ENCODE data around the gene KRT40.

KRT40 gene

DNA sequence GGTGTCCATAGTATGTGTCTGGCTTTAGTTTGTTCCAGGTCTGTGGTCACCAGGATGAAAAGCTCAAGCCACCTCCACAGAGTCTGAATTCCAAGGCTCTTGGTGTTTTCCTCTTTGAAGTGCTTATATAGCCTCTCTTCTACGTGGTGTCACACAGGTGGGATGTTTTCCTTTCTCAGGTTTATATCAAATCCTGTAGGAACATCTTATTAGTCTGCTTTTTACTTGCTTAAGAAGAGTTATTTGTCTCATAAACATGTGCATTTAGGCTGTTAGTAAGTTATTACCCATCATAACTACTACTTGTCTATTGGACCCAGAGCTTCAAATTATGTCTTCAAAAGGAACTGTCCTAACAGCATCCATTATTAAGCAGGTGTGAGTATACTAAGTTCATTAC is 17.3 kb downstream of the KRT40 start, which contains the start of gene KRT39:
Gene KRT39 (minus strand): TSS at position 101 of the 400 bp plus-strand sequence. CDS start 92 bp downstream, at position 9.
- DNase-seq (ENCODE audit: insufficient read length): no peak
- no peak for FAIRE-seq
- TF ChIP-seq POLR2AphosphoS5 (IDR thresholded peaks at IDR 0.05; ENCODE audit: low read depth, low read length) (no peak), POLR2A (IDR thresholded peaks at IDR 0.05; ENCODE audit: low read depth, low read length) (no peak), TAF1 (IDR thresholded peaks at IDR 0.05; ENCODE audit: borderline replicate concordance, low read depth, low read length) (no peak)

GRCh38 chr17:40963838-40964237 is 20.3 kb downstream of the KRT40 start:
- FAIRE-seq: no peak
- TF ChIP-seq POLR2AphosphoS5 (IDR thresholded peaks at IDR 0.05; ENCODE audit: low read depth, low read length): no peak
- no peak for TF ChIP-seq POLR2A (IDR thresholded peaks at IDR 0.05; ENCODE audit: low read depth, low read length)
- no peak for TF ChIP-seq TAF1 (IDR thresholded peaks at IDR 0.05; ENCODE audit: borderline replicate concordance, low read depth, low read length)
- DNase-seq (ENCODE audit: insufficient read length): no peak

- FAIRE-seq: no peak
- TF ChIP-seq POLR2AphosphoS5 (IDR thresholded peaks at IDR 0.05; ENCODE audit: low read depth, low read length): no peak
- TF ChIP-seq TAF1 (IDR thresholded peaks at IDR 0.05; ENCODE audit: borderline replicate concordance, low read depth, low read length): no peak
- no peak for TF ChIP-seq POLR2A (IDR thresholded peaks at IDR 0.05; ENCODE audit: low read depth, low read length)
- no peak for DNase-seq (ENCODE audit: insufficient read length)
Measured at GRCh38 chr17:40962059-40962561, 22.0 kb downstream of the KRT40 start.

DNA sequence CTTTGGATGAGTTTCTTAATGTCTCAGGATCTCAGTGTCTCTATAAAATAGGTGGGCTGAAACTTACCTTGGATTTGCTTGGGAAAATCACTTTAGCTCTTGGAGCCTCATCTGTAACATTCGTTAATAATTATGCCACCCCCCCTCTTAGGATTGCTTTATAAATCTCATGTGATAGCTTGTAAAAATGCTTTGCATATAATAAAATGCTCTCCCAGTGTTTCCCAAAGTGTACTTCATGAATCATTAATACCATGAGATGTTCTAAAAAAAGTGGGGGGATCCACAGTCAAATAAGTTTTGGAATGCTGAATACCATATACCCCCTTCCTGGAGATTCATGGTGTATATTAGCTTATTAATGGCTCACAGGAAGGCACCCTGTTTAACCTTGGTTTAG is 22.5 kb downstream of the KRT40 start:
- TF ChIP-seq POLR2A (IDR thresholded peaks at IDR 0.05; ENCODE audit: low read depth, low read length) (no peak), TAF1 (IDR thresholded peaks at IDR 0.05; ENCODE audit: borderline replicate concordance, low read depth, low read length) (no peak), POLR2AphosphoS5 (IDR thresholded peaks at IDR 0.05; ENCODE audit: low read depth, low read length) (no peak)
- no peak for DNase-seq (ENCODE audit: insufficient read length)
- FAIRE-seq: no peak

- FAIRE-seq: no peak
- TF ChIP-seq POLR2AphosphoS5 (IDR thresholded peaks at IDR 0.05; ENCODE audit: low read depth, low read length) (no peak), POLR2A (IDR thresholded peaks at IDR 0.05; ENCODE audit: low read depth, low read length) (no peak), TAF1 (IDR thresholded peaks at IDR 0.05; ENCODE audit: borderline replicate concordance, low read depth, low read length) (no peak)
- no peak for DNase-seq (ENCODE audit: insufficient read length)
Measured at GRCh38 chr17:40960144-40960543, 24.0 kb downstream of the KRT40 start.

- FAIRE-seq (no peak), DNase-seq (ENCODE audit: insufficient read length) (no peak)
- TF ChIP-seq TAF1 (IDR thresholded peaks at IDR 0.05; ENCODE audit: borderline replicate concordance, low read depth, low read length) (no peak), POLR2A (IDR thresholded peaks at IDR 0.05; ENCODE audit: low read depth, low read length) (no peak), POLR2AphosphoS5 (IDR thresholded peaks at IDR 0.05; ENCODE audit: low read depth, low read length) (no peak)
Measured at GRCh38 chr17:40958086-40958953, 25.8 kb downstream of the KRT40 start.

DNA sequence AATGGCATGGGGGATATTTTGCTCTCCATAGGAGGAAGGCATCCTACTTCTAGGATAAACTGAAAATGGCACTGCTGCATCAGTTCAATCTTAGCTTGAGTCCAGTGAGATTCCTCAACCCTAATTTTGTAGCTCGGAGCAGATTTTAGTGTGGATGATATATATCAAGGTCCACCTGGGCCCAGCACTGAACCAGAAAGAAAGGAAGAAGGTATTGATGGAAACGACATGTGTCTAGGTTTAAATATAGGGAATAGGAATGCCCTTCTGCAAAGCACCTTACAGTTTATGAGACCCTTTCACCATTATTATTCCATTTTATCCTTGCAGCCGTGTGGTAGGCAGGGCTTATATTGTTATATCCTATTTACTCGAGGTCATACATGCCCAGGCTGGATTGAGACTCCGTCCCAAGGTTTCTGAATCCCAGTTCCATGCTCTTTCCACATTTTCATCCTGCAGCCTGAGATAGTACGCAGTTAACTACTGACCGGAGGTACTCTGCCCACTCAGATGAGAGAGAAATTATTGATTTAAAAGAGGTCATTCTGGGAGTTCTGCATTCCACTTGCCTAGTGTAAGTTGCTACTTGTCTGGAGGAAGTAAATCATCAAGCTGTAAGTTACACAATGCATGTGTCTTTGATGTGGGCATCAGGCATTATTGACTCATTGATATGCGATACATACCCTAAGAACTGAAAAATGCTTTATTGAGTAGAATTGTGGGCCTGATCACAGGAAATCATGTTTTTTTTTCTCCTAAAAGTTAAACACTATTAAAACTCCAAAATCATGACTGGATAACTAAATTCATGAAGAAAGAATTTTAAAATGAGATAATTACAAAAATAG is 27.5 kb downstream of the KRT40 start:
- no peak for TF ChIP-seq TAF1 (IDR thresholded peaks at IDR 0.05; ENCODE audit: borderline replicate concordance, low read depth, low read length)
- no peak for TF ChIP-seq POLR2AphosphoS5 (IDR thresholded peaks at IDR 0.05; ENCODE audit: low read depth, low read length)
- TF ChIP-seq POLR2A (IDR thresholded peaks at IDR 0.05; ENCODE audit: low read depth, low read length): no peak
- DNase-seq (ENCODE audit: insufficient read length) (no peak), FAIRE-seq (no peak)

GRCh38 chr17:40953881-40954280 is 30.2 kb downstream of the KRT40 start:
- DNase-seq (ENCODE audit: insufficient read length) (no peak), FAIRE-seq (no peak)

DNA sequence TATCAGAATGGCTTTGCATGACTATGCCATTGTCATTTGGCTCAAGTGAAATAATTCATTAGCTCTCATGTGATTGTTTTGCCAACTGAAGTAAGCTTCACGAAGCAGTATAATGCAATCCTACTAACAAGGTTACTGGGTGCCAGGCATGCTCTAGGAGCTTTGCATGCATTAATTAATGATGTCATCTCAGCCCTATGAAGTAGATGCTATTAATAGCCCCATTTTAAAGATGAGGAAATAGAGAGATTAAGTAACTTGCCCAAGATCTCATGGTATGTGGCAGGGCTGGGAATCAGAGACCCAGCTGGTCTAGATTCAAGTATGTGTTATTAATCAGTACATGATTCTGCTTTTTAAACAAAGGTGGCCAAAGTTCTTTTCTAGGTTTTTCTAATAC is 31.5 kb downstream of the KRT40 start:
- FAIRE-seq (no peak), DNase-seq (ENCODE audit: insufficient read length) (no peak)
- no peak for TF ChIP-seq TAF1 (IDR thresholded peaks at IDR 0.05; ENCODE audit: borderline replicate concordance, low read depth, low read length)
- TF ChIP-seq POLR2A (IDR thresholded peaks at IDR 0.05; ENCODE audit: low read depth, low read length): no peak
- TF ChIP-seq POLR2AphosphoS5 (IDR thresholded peaks at IDR 0.05; ENCODE audit: low read depth, low read length): no peak

More at GRCh38 chr17:40953881-40954280, 30.2 kb downstream of the KRT40 start:
- TF ChIP-seq POLR2AphosphoS5 (IDR thresholded peaks at IDR 0.05; ENCODE audit: low read depth, low read length) (no peak), TAF1 (IDR thresholded peaks at IDR 0.05; ENCODE audit: borderline replicate concordance, low read depth, low read length) (no peak), POLR2A (IDR thresholded peaks at IDR 0.05; ENCODE audit: low read depth, low read length) (no peak)

- FAIRE-seq: no peak
Measured at GRCh38 chr17:40952154-40952553, 32.0 kb downstream of the KRT40 start.

GRCh38 chr17:40951011-40951622 is 33.0 kb downstream of the KRT40 start:
- FAIRE-seq (no peak), DNase-seq (ENCODE audit: insufficient read length) (no peak)
- TF ChIP-seq POLR2AphosphoS5 (IDR thresholded peaks at IDR 0.05; ENCODE audit: low read depth, low read length) (no peak), TAF1 (IDR thresholded peaks at IDR 0.05; ENCODE audit: borderline replicate concordance, low read depth, low read length) (no peak), POLR2A (IDR thresholded peaks at IDR 0.05; ENCODE audit: low read depth, low read length) (no peak)

More at GRCh38 chr17:40952154-40952553, 32.0 kb downstream of the KRT40 start:
- TF ChIP-seq POLR2A (IDR thresholded peaks at IDR 0.05; ENCODE audit: low read depth, low read length): no peak
- TF ChIP-seq TAF1 (IDR thresholded peaks at IDR 0.05; ENCODE audit: borderline replicate concordance, low read depth, low read length): no peak
- TF ChIP-seq POLR2AphosphoS5 (IDR thresholded peaks at IDR 0.05; ENCODE audit: low read depth, low read length): no peak
- no peak for DNase-seq (ENCODE audit: insufficient read length)
